Mammary epithelial cell (primary cell): ENCODE data around the gene PARP8.

Experiments used
- CTCF ChIP-seq, 2 donors: IDR thresholded peaks in 1 of 2; conservative IDR thresholded peaks in 1 of 2; 2 replicates each; pipeline ENCODE4 v1.5.1; 2011 to 2012; ENCODE audit warnings: inconsistent platforms in 2 of 2, low read length in 2 of 2, mild to moderate bottlenecking in 2 of 2, control low read depth in 1 of 2, low read depth in 1 of 2; ENCODE audit not compliant: insufficient read depth in 1 of 2; ENCODE audit errors: extremely low read depth in 1 of 2
- EZH2 ChIP-seq: IDR thresholded peaks from 2 replicates; pipeline ENCODE4 v1.6.1; 2012; ENCODE audit warnings: low read length, inconsistent platforms, borderline replicate concordance

GRCh38 chr5:50878470-50878869, 212.0 kb downstream of the PARP8 start:
- TF ChIP-seq EZH2 (no peak), CTCF (conservative IDR thresholded peaks at IDR 0.05 in 1 of 2, IDR thresholded peaks at IDR 0.05 in 1 of 2; ENCODE audit: extremely low read depth in 1 of 2, insufficient read depth in 1 of 2, low read depth in 1 of 2, low read length in 2 of 2) (no peak)
